GM21529 (cell line): Measurements from ENCODE around the gene PTPRN2.
"Not testable (repeated sequence)": the region's sequence is repeated elsewhere in the genome, so short reads cannot be mapped to it uniquely, and the experiment has no call there.

ENCODE experiments used
- ATAC-seq: cut with Tn5 transposase; IDR thresholded peaks from one replicate; pipeline ENCODE4 v1.9.1; 2021; ENCODE audit not compliant: unreplicated experiment

PTPRN2 gene

GRCh38 chr7:157516911-157517781 lies 1070.5 kb downstream of the PTPRN2 start:
- ATAC-seq = no peak

DNA sequence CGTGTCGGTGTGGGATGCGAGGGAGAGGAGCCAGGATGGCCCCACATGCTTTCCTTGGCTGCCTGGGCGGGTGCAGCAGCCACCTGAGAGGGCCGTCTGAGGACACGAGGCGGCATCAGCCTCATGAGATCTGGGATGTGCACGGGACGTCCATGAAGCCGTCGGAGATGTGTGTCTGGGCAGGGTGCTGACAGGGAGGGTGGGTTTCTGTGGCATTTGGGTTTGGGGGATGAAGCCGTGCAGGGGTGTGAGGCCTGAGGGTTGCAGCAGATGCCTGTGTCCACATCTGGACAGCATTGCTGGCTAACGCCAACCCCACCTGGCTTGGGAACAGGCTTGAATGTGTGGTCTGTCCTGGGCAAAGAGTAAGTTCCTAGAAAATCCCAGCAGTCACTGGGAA lies 1071.3 kb downstream of the PTPRN2 start:
- ATAC-seq = no peak

DNA sequence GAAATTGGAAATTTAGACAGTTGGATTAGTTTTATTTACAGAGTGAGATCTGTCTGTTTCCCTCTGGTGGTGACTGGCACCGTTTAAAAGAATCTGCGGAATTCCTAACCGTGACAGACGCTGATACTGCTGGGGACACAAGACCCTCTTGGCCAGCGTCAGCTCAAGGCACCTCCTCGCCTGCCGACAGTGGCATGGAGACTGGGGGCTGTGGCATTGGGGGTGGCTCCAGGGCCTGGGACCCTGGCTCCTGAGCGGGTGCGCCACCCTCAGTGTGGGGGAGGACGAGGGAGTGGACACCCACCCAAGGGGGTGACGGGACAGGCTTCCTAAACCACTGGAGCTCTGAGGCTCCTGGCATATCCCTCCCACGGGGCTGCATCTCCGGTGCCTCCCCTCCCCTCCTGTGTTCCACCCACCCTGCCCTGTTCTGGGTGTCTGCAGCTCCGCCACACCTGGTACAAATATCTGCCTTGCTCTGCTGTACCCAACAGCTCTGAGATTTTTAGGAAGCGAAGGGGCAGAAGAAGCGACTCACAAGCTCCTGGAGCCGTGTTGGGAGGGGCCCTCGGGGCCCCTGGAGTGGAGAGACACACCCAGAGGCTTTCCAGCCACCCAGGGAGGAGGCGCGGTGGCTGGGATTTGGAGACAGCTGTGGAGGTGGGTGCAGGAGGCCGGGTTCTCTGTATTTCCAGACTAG lies 1072.1 kb downstream of the PTPRN2 start:
- ATAC-seq = no peak

DNA sequence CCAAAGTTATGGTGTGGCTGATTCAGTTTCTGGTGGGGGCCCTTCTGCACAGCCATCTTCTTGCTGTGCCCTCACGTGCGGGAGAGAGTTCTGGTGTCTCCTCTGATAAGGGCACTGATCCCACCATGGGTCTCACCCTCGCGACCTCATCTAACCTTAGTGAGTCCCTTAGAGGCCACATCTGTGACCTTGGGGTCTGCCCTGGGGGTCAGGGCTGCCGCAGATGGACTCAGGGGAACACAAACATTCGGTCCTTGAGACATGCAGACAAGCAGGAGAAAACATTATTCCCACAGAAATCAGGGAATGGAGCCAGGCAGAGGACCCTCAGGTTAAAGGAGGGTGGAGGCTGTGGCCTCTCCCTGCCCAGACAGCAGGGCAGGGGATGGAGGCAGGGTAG lies 1072.9 kb downstream of the PTPRN2 start:
- ATAC-seq = no peak

- ATAC-seq = no peak
Observed at GRCh38 chr7:157514306-157514705, 1073.3 kb downstream of the PTPRN2 start.

DNA sequence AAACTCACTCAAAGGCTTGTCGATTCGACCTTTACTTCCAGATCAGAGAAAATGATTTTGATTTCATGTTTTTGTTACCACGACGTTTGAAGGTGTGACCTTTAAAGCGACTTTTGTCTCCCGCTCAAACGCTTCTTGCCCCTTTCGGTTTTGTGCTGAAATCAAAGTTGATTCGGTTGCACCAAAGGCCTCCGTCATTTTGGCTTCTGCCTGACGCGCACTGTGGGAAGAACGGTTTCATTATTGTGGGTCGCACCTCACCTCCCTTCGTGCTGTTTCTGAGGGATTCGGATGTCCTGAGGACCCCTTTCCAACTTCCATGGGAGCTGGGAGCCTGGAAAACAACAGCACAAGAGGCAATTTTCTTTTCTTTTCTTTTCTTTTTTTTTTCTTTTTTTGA lies 1073.9 kb downstream of the PTPRN2 start:
- ATAC-seq = no peak

DNA sequence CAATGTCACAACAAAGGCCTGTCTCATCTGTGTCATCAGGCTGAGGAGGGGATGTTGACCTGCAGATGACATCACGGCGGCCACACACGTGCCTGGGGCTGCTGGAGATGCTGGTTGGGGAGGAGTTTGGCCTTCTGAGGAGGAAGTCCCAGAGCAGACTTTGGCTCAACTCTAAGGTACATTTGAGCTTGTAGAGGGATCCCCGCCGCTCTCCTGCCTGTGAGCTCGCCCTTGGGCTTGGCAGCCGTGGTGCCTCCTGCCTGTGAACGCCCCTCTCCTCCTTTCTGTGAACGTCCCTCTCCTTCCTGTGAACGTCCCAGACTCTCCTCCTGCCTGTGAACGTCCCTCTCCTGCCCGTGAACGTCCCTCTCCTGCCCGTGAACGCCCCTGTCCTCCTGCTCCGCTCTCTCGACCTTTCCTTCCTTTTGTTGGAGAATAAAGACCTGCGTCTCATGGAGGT lies 1074.4 kb downstream of the PTPRN2 start:
- ATAC-seq = no peak

DNA sequence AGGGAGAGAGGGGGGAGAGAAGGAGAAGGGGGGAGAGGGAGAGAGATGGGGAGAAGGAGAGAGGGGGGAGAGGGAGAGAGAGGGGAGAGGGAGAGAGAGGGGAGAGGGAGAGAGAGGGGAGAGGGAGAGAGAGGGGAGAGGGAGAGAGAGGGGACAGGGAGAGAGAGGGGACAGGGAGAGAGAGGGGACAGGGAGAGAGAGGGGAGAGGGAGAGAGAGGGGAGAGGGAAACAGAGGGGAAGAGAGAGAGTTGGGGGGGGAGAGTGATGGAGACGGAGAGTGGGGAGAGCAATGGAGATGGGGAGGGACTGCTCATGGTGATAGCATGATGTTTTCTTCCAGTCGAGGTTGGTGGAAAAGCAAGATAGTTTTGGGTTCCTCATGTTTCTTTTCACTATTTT lies 1078.4 kb downstream of the PTPRN2 start:
- no peak for ATAC-seq

DNA sequence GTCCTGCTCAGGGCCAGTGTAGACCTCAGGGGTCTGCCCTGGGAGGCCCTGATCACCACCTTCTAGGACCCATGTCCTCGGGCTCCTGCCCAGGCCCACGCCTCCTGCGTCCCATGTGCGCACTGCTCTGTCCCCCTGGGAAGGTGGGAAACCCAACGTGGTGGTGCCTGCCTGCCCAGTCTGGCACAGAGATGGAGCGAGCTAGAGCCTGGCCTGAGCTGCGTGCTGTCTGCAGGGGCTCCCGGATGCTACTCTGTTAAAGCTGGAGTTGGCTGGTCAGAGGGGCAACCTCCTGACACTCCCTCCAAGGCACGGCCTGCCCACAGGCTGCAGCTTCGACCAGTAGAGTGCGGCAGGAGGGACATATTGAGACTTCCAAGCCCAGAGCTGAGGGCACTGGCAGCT lies 1079.1 kb downstream of the PTPRN2 start:
- ATAC-seq = no peak

DNA sequence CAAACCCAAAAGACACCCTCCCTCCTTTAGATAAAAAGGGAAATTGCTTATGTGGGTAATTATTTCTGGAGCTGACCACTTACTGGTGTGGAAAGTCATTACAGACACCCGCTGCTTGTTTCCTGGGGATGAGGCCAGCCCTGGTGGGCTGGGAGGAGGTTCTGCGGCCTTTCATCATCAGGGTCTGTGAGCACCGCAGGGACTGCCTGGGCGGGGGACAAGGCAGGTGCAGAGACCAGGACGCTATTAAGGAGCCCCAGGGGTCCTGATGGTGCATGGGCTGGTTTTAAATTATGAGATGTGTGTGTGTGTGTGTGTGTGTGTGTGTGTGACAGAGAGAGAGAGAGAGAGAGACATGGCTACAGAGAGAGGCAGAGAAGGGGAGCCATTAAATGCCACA lies 1079.6 kb downstream of the PTPRN2 start:
- ATAC-seq = no peak

GRCh38 chr7:157506268-157506667 lies 1081.4 kb downstream of the PTPRN2 start:
- no peak for ATAC-seq

GRCh38 chr7:157505646-157506045 lies 1082.0 kb downstream of the PTPRN2 start:
- ATAC-seq = no peak

- no peak for ATAC-seq
Observed at GRCh38 chr7:157503229-157503628, 1084.4 kb downstream of the PTPRN2 start.

- no peak for ATAC-seq
Observed at GRCh38 chr7:157502701-157503111, 1084.9 kb downstream of the PTPRN2 start.

DNA sequence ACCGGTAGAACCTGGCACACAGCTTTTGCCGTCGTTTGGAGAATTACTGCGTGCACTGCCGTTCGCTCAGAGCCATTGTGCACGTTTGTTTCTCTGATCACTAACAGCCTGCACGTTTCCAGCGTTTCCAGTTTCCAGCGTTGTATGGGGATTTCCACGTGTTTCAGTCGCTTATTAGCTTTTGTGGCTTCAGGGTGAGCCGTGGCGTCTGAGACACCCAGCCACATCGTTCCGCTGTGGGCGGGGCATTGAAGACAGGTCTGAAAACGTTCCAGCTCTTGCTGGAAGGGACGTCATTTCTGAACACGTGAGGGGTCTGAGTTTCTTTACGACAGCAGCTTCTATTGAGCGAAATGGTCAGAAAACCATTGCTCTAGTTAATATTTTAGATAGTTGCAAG lies 1086.0 kb downstream of the PTPRN2 start:
- no peak for ATAC-seq

- ATAC-seq = not testable (repeated sequence)
Observed at GRCh38 chr7:157500989-157501540, 1086.6 kb downstream of the PTPRN2 start.

GRCh38 chr7:157500171-157500960 lies 1087.3 kb downstream of the PTPRN2 start:
- ATAC-seq = no peak

GRCh38 chr7:157499835-157500153 lies 1087.8 kb downstream of the PTPRN2 start:
- no peak for ATAC-seq

- no peak for ATAC-seq
Observed at GRCh38 chr7:157499121-157499834, 1088.3 kb downstream of the PTPRN2 start.

GRCh38 chr7:157498657-157499056 lies 1089.0 kb downstream of the PTPRN2 start:
- ATAC-seq = no peak
